IMR-90 (cell line): ENCODE measurements around the gene RALGPS1. TPM values are rescaled to one million over a fixed set of nuclear protein-coding genes. Genes with fewer than 3 reads are reported as not detected.

Experiments
- MXI1 ChIP-seq: IDR thresholded peaks from 2 replicates; pipeline ENCODE4 v1.6.1; 2012; ENCODE audit warnings: low read depth, mild to moderate bottlenecking, low read length, moderate library complexity, borderline replicate concordance
- NFE2L2 ChIP-seq: fragments of 150-350 bp; IDR thresholded peaks from 2 replicates; pipeline ENCODE4 v1.6.1; 2016; ENCODE audit warnings: low read depth, mild to moderate bottlenecking, low read length
- polyA plus RNA-seq, 3 experiments: library from polyadenylated mRNA; depleted of rRNA; stranded (reverse); fragments of >200 nt; gene quantifications; 2 replicates each; pipeline ENCODE4 v1.2.3, GENCODE V29; 2012; ENCODE audit warnings: low replicate concordance in 1 of 3
- total RNA-seq: library from RNA; depleted of rRNA; stranded (reverse); fragments of >200 nt; gene quantifications from 2 replicates; pipeline ENCODE4 v1.2.3, GENCODE V29; 2012
- TF ChIP-seq, protein P1 (sequence below): conservative IDR thresholded peaks from 2 replicates; pipeline ENCODE4 v1.5.1; 2012; ENCODE audit warnings: mild to moderate bottlenecking, low read depth, low read length, improper control_type of control experiment

The RALGPS1 gene
- total and polyA plus RNA-seq, 2 of the 4 experiments (the other 2 are of a cell fraction), result 0.90 to 2.8 TPM

DNA sequence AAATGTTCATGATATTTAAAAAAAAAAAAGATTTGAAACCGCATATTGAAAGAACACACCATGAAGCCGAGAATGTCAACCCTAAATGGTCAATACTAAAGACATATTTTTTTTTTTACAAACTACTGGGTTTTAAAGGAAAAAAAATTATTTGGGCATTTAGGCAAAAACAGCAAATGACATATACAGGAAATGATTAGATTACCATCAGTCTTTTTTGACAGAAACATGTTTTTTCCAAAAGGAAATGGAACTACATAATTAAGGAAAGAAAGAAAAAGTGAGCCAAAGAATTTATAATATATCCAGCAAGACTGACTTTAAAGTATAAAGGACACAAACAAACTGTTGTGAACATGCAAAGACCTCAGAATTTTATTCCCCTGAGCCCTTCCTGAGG, 56.7 kb downstream of the RALGPS1 start (continued):
- TF ChIP-seq, protein P1, sequence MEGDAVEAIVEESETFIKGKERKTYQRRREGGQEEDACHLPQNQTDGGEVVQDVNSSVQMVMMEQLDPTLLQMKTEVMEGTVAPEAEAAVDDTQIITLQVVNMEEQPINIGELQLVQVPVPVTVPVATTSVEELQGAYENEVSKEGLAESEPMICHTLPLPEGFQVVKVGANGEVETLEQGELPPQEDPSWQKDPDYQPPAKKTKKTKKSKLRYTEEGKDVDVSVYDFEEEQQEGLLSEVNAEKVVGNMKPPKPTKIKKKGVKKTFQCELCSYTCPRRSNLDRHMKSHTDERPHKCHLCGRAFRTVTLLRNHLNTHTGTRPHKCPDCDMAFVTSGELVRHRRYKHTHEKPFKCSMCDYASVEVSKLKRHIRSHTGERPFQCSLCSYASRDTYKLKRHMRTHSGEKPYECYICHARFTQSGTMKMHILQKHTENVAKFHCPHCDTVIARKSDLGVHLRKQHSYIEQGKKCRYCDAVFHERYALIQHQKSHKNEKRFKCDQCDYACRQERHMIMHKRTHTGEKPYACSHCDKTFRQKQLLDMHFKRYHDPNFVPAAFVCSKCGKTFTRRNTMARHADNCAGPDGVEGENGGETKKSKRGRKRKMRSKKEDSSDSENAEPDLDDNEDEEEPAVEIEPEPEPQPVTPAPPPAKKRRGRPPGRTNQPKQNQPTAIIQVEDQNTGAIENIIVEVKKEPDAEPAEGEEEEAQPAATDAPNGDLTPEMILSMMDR, result no peak
- TF ChIP-seq MXI1, result no peak
- no peak for TF ChIP-seq NFE2L2
